ENCODE measurements around the gene SPARC.
"Not testable (repeated sequence)": the region's sequence is repeated elsewhere in the genome, so short reads cannot be mapped to it uniquely, and the experiment has no call there.

The SPARC gene

GRCh38 chr5:151683986-151684588, 2.6 kb downstream of the SPARC start:
- no peak for DNase-seq (ENCODE audit: low read depth, low spot score)
- Histone ChIP-seq H3K36me3 (ENCODE audit: insufficient read depth, insufficient read length, low read length) (peaks cover 67% of the 10 kb centered on the region), H3K9ac (ENCODE audit: insufficient read length, low read depth) (no peak overlapping the region), H3K27me3 (ENCODE audit: insufficient read depth, insufficient read length) (no peaks in the 10 kb centered on the region), H3K4me1 (ENCODE audit: insufficient read depth, insufficient read length) (peaks cover 9% of the 10 kb centered on the region), H3K9me3 (ENCODE audit: insufficient read depth, low read length) (no peaks in the 10 kb centered on the region), H3K4me3 (ENCODE audit: insufficient read length, low read depth) (no peak overlapping the region)
- no peak for TF ChIP-seq ZNF274 (IDR thresholded peaks at IDR 0.05; ENCODE audit: low read depth, low read length)
- no peak for TF ChIP-seq YY1 (IDR thresholded peaks at IDR 0.05; ENCODE audit: insufficient read depth, insufficient read length)
- no peak for TF ChIP-seq SUZ12 (IDR thresholded peaks at IDR 0.05; ENCODE audit: extremely low read depth, insufficient read depth, insufficient read length)

GRCh38 chr5:151683444-151683843, 3.3 kb downstream of the SPARC start:
- no peak overlapping the region for H3K4me3 ChIP-seq (ENCODE audit: insufficient read length, low read depth)
- no peak for TF ChIP-seq YY1 (IDR thresholded peaks at IDR 0.05; ENCODE audit: insufficient read depth, insufficient read length)
- TF ChIP-seq ZNF274 (IDR thresholded peaks at IDR 0.05; ENCODE audit: low read depth, low read length): no peak
- no peak for TF ChIP-seq SUZ12 (IDR thresholded peaks at IDR 0.05; ENCODE audit: extremely low read depth, insufficient read depth, insufficient read length)
- no peak overlapping the region for H3K9ac ChIP-seq (ENCODE audit: insufficient read length, low read depth)
- H3K36me3 ChIP-seq (ENCODE audit: insufficient read depth, insufficient read length, low read length): peaks cover 73% of the 10 kb centered on the region
- H3K9me3 ChIP-seq (ENCODE audit: insufficient read depth, low read length): no peaks in the 10 kb centered on the region
- H3K27me3 ChIP-seq (ENCODE audit: insufficient read depth, insufficient read length): no peaks in the 10 kb centered on the region
- DNase-seq (ENCODE audit: low read depth, low spot score): no peak
- H3K4me1 ChIP-seq (ENCODE audit: insufficient read depth, insufficient read length): peaks cover 9% of the 10 kb centered on the region

DNA sequence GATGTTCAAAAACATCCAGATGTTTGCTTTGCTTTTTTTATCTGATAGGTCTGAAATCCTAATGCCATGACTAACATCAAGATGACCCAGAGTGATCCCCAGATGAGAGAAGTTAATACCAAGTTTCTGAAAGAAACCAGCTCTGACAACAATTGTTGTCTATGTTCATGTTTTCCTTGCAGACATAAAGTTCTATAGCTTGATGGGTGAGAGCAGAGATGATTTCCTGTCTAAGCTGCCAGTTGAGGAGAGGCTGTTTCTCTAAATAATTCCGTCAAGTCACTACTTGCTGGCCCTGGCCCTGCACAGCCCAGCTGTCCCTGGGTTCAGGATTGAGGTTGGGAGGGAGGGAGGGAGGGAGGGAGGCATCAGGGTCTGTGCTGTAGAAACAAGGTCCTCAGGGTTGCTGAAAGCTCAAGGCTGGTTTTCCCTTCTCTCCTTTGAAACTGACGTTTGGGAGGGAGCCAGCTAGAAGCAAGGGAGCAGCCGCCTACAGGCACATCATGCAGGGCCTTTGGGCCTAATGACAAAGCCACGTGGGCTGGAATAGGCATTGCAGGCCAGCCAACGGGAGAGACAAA, 3.9 kb downstream of the SPARC start:
- no peaks in the 10 kb centered on the region for H3K9me3 ChIP-seq (ENCODE audit: insufficient read depth, low read length)
- DNase-seq (ENCODE audit: low read depth, low spot score): no peak
- TF ChIP-seq ZNF274 (IDR thresholded peaks at IDR 0.05; ENCODE audit: low read depth, low read length) (no peak), SUZ12 (IDR thresholded peaks at IDR 0.05; ENCODE audit: extremely low read depth, insufficient read depth, insufficient read length) (no peak), YY1 (IDR thresholded peaks at IDR 0.05; ENCODE audit: insufficient read depth, insufficient read length) (no peak)
- peaks cover 9% of the 10 kb centered on the region for H3K4me1 ChIP-seq (ENCODE audit: insufficient read depth, insufficient read length)
- H3K4me3 ChIP-seq (ENCODE audit: insufficient read length, low read depth): no peak overlapping the region
- peaks cover 79% of the 10 kb centered on the region for H3K36me3 ChIP-seq (ENCODE audit: insufficient read depth, insufficient read length, low read length)
- H3K27me3 ChIP-seq (ENCODE audit: insufficient read depth, insufficient read length): no peaks in the 10 kb centered on the region
- no peak overlapping the region for H3K9ac ChIP-seq (ENCODE audit: insufficient read length, low read depth)

DNA sequence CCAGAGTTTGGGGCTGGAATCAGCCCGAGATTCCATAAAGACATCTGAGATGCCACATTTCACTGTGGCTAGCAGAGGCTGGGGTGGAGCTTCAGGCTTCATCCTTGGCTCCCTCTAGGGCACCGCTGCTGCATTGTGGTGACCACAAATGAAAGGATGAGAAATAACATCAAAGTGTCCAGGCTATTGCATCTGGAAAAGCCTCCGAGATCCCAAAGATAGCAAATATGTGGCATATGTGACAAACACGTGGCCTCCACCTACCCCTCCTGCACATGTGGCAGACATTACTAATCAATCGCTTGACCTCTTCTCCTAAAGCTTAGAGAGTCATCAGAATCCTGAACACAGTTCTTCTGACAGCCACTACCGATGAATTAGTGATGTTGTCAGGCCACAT, 4.5 kb downstream of the SPARC start:
- Histone ChIP-seq H3K4me1 (ENCODE audit: insufficient read depth, insufficient read length) (peaks cover 9% of the 10 kb centered on the region), H3K36me3 (ENCODE audit: insufficient read depth, insufficient read length, low read length) (peaks cover 85% of the 10 kb centered on the region), H3K9ac (ENCODE audit: insufficient read length, low read depth) (no peak overlapping the region), H3K9me3 (ENCODE audit: insufficient read depth, low read length) (no peaks in the 10 kb centered on the region), H3K27me3 (ENCODE audit: insufficient read depth, insufficient read length) (no peaks in the 10 kb centered on the region), H3K4me3 (ENCODE audit: insufficient read length, low read depth) (no peak overlapping the region)
- DNase-seq (ENCODE audit: low read depth, low spot score): no peak
- no peak for TF ChIP-seq SUZ12 (IDR thresholded peaks at IDR 0.05; ENCODE audit: extremely low read depth, insufficient read depth, insufficient read length)
- no peak for TF ChIP-seq YY1 (IDR thresholded peaks at IDR 0.05; ENCODE audit: insufficient read depth, insufficient read length)
- TF ChIP-seq ZNF274 (IDR thresholded peaks at IDR 0.05; ENCODE audit: low read depth, low read length): no peak

DNA sequence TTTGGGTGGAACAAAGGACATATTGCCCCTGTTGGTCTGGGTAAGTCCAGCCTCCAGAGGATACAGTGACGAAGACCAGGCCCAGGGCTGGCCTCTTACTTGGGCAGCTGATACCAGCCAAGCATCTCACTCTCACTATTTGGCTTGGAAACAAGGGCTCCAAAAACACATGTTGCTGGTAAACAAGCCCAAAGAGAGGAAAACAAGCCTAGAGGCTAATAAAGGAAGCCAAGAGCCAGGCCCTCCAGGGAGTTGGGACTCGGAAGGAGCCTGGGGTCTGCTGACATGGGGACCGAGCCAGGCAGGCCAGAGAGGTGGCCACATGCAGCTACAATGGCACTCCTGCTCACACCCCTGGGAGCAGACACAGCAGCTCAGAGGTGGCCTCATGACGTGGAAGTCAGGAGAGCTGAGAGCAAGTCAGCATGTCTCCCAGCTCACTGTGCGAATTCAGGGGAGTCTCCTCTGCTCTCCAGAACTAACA, 5.7 kb downstream of the SPARC start:
- no peak for DNase-seq (ENCODE audit: low read depth, low spot score)
- H3K4me1 ChIP-seq (ENCODE audit: insufficient read depth, insufficient read length): peaks cover 12% of the 10 kb centered on the region
- H3K36me3 ChIP-seq (ENCODE audit: insufficient read depth, insufficient read length, low read length): peaks cover 92% of the 10 kb centered on the region
- H3K4me3 ChIP-seq (ENCODE audit: insufficient read length, low read depth): no peak overlapping the region
- no peaks in the 10 kb centered on the region for H3K9me3 ChIP-seq (ENCODE audit: insufficient read depth, low read length)
- H3K9ac ChIP-seq (ENCODE audit: insufficient read length, low read depth): no peak overlapping the region
- H3K27me3 ChIP-seq (ENCODE audit: insufficient read depth, insufficient read length): no peaks in the 10 kb centered on the region
- TF ChIP-seq ZNF274 (IDR thresholded peaks at IDR 0.05; ENCODE audit: low read depth, low read length): no peak
- TF ChIP-seq SUZ12 (IDR thresholded peaks at IDR 0.05; ENCODE audit: extremely low read depth, insufficient read depth, insufficient read length): no peak
- TF ChIP-seq YY1 (IDR thresholded peaks at IDR 0.05; ENCODE audit: insufficient read depth, insufficient read length): no peak

DNA sequence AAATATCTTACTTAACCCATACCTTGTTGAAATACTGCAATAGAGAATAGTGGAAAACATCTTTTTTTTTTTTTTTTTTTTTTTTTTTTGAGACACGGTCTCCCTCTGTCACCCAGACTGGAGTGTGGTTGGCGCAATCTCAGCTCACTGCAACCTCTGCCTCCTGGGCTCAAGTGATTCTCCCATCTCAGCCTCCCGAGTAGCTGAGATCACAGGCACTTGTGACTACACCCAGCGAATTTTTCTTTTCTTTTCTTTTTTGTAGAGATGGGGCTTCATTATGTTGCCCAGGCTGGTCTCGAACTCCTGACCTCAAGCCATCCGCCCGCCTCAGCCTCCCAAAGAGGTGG, 6.6 kb downstream of the SPARC start:
- H3K36me3 ChIP-seq (ENCODE audit: insufficient read depth, insufficient read length, low read length): peaks cover 94% of the 10 kb centered on the region
- not testable (repeated sequence) for H3K27me3 ChIP-seq (ENCODE audit: insufficient read depth, insufficient read length); H3K9me3 ChIP-seq (ENCODE audit: insufficient read depth, low read length); H3K9ac ChIP-seq (ENCODE audit: insufficient read length, low read depth); DNase-seq (ENCODE audit: low read depth, low spot score); H3K4me3 ChIP-seq (ENCODE audit: insufficient read length, low read depth)
- H3K4me1 ChIP-seq (ENCODE audit: insufficient read depth, insufficient read length): peaks cover 12% of the 10 kb centered on the region

- no peak overlapping the region for H3K4me3 ChIP-seq (ENCODE audit: insufficient read length, low read depth)
- H3K4me1 ChIP-seq (ENCODE audit: insufficient read depth, insufficient read length): peaks cover 12% of the 10 kb centered on the region
- no peaks in the 10 kb centered on the region for H3K27me3 ChIP-seq (ENCODE audit: insufficient read depth, insufficient read length)
- H3K9ac ChIP-seq (ENCODE audit: insufficient read length, low read depth): no peak overlapping the region
- H3K9me3 ChIP-seq (ENCODE audit: insufficient read depth, low read length): no peaks in the 10 kb centered on the region
- peaks cover 97% of the 10 kb centered on the region for H3K36me3 ChIP-seq (ENCODE audit: insufficient read depth, insufficient read length, low read length)
- no peak for DNase-seq (ENCODE audit: low read depth, low spot score)
- TF ChIP-seq YY1 (IDR thresholded peaks at IDR 0.05; ENCODE audit: insufficient read depth, insufficient read length): no peak
- TF ChIP-seq SUZ12 (IDR thresholded peaks at IDR 0.05; ENCODE audit: extremely low read depth, insufficient read depth, insufficient read length): no peak
- TF ChIP-seq ZNF274 (IDR thresholded peaks at IDR 0.05; ENCODE audit: low read depth, low read length): no peak
Observed at GRCh38 chr5:151679421-151680155, 7.1 kb downstream of the SPARC start.
